ENCODE measurements around the gene LRRC57.

DNA sequence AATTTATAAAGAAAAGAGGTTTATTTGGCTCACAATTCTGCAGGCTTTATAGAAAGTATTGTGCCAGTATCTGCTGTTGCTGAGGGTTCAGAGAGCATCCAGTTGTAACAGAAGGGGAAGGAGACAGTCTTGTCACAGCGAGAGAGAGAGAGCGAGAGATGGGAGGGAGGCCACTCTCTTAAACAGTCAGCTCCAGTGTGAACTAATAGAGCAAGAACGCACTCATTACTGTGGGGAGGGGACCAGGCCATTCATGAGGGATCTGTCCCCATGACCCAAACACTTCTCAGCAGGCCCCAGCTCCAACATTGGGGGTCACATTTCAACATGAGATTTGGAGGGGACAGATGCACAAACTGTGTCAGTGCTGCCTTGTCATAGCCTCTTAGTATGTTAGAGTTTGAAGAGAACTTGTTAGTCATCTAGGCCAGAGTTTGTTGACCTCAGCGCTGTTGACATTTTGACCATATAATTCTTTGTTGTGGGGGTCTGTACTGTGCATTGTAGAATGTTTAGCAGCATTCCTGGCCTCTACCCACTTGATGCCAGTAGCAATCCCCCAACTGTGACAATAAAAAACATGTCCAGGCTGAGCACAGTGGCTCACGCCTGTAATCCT is 42.1 kb upstream of the LRRC57 start:
- TF ChIP-seq, protein P1, sequence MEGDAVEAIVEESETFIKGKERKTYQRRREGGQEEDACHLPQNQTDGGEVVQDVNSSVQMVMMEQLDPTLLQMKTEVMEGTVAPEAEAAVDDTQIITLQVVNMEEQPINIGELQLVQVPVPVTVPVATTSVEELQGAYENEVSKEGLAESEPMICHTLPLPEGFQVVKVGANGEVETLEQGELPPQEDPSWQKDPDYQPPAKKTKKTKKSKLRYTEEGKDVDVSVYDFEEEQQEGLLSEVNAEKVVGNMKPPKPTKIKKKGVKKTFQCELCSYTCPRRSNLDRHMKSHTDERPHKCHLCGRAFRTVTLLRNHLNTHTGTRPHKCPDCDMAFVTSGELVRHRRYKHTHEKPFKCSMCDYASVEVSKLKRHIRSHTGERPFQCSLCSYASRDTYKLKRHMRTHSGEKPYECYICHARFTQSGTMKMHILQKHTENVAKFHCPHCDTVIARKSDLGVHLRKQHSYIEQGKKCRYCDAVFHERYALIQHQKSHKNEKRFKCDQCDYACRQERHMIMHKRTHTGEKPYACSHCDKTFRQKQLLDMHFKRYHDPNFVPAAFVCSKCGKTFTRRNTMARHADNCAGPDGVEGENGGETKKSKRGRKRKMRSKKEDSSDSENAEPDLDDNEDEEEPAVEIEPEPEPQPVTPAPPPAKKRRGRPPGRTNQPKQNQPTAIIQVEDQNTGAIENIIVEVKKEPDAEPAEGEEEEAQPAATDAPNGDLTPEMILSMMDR (IDR thresholded peaks at IDR 0.05; ENCODE audit: low read length): no peak
- TF ChIP-seq EZH2 (optimal IDR thresholded peaks at IDR 0.05; ENCODE audit: low read depth, low read length) (no peak), EZH2phosphoT487 (IDR thresholded peaks at IDR 0.05; ENCODE audit: low read length) (no peak)

All from MM.1S (cell line).